Measurements from ENCODE around the gene RBM7. TPM values are rescaled to one million over a fixed set of nuclear protein-coding genes. Genes with fewer than 3 reads are reported as not detected.
A peak's percentile ranks its signal among the peaks of the same experiment; 100 is the strongest.

Gene RBM7
- total and polyA plus RNA-seq, 2 of the 13 experiments (the other 11 are each of a cell fraction or from before 2014, with no cell fraction given): 30.5 to 32.3 TPM

DNA sequence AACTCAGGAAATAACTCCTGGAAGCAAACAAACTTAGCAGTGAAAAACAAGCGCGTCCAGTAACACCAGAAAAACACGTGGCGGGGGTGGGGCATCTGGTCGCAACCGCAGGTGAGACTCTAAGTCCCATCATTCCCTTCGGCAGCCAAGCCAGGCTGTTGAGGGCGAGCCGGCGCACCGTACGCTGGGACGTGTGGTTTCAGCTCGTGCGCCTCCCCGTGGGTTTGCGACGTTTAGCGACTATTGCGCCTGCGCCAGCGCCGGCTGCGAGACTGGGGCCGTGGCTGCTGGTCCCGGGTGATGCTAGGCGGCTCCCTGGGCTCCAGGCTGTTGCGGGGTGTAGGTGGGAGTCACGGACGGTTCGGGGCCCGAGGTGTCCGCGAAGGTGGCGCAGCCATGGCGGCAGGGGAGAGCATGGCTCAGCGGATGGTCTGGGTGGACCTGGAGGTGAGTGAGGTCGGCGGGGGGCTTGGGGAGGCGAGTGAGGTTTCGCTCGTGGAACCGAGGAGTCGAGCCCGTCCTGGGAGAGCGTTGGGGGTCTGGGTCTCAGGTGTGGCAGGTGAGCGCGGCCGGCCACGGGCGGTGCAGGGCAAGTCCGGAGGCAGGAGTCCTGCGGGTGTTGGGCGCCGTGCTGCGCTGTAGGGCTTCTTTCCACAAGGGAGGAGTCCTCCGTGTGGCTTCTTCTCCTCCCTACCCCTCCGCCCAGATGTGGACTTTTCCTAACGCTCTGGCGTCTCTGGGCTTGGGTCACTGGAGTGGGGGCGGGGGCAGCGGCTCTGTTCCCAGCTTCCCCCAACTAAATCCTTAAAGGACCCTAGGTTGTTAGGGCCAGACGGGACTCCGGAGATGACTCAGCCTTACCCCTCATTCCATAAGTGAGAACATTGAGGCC lies 39.0 kb downstream of the RBM7 start, which contains the start of gene REXO2 (continued):
- no peak for TF ChIP-seq AHDC1 (CRISPR knock-in tag; IDR thresholded peaks at IDR 0.05; ENCODE audit: borderline replicate concordance)
- TF ChIP-seq ZKSCAN8 (CRISPR knock-in tag; IDR thresholded peaks at IDR 0.05; ENCODE audit: borderline replicate concordance): no peak
- TF ChIP-seq ZNF232 (CRISPR knock-in tag; IDR thresholded peaks at IDR 0.05; ENCODE audit: borderline replicate concordance): peak; percentile 43; the same call in 1 of the 2 replicates
- TF ChIP-seq HMGA1 (CRISPR knock-in tag; conservative IDR thresholded peaks at IDR 0.05): no peak
- peak; percentile 88 for TF ChIP-seq PHF8 (CRISPR knock-in tag; IDR thresholded peaks at IDR 0.05)
- TF ChIP-seq, protein P1, sequence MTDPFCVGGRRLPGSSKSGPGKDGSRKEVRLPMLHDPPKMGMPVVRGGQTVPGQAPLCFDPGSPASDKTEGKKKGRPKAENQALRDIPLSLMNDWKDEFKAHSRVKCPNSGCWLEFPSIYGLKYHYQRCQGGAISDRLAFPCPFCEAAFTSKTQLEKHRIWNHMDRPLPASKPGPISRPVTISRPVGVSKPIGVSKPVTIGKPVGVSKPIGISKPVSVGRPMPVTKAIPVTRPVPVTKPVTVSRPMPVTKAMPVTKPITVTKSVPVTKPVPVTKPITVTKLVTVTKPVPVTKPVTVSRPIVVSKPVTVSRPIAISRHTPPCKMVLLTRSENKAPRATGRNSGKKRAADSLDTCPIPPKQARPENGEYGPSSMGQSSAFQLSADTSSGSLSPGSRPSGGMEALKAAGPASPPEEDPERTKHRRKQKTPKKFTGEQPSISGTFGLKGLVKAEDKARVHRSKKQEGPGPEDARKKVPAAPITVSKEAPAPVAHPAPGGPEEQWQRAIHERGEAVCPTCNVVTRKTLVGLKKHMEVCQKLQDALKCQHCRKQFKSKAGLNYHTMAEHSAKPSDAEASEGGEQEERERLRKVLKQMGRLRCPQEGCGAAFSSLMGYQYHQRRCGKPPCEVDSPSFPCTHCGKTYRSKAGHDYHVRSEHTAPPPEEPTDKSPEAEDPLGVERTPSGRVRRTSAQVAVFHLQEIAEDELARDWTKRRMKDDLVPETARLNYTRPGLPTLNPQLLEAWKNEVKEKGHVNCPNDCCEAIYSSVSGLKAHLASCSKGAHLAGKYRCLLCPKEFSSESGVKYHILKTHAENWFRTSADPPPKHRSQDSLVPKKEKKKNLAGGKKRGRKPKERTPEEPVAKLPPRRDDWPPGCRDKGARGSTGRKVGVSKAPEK (CRISPR knock-in tag; IDR thresholded peaks at IDR 0.05; ENCODE audit: borderline replicate concordance): no peak
- no peak for TF ChIP-seq ETS1 (CRISPR knock-in tag; IDR thresholded peaks at IDR 0.05)
- TF ChIP-seq ZNF691 (CRISPR knock-in tag; IDR thresholded peaks at IDR 0.05; ENCODE audit: borderline replicate concordance, low read depth): no peak
- TF ChIP-seq JUNB (CRISPR knock-in tag; IDR thresholded peaks at IDR 0.05; ENCODE audit: borderline replicate concordance): no peak
- TF ChIP-seq ZNF276 (CRISPR knock-in tag; IDR thresholded peaks at IDR 0.05; ENCODE audit: low read depth): peak; percentile 49; the same call in 1 of the 2 replicates
- peak; percentile 15; the same call in 1 of the 2 replicates for TF ChIP-seq ZNF503 (CRISPR knock-in tag; IDR thresholded peaks at IDR 0.05)
